Panc1 (cell line): ENCODE results near the gene ASPHD1. TPM values are rescaled to one million over a fixed set of nuclear protein-coding genes. Genes with fewer than 3 reads are reported as not detected.

Experiments used
- ATAC-seq: fragments of 200-7000 bp; cut with Tn5 transposase; 2 replicates; pipeline ENCODE4 v1.9.1; 2020; ENCODE audit warnings: mild to moderate bottlenecking, moderate library complexity
- BruUV-seq: library from RNA; stranded (reverse); fragments of 400-500 nt; replicated peaks from 2 replicates; lab custom pipeline; 2021; lab: Mats Ljungman, UMichigan
- CTCF ChIA-PET: fragments of 300-600 bp; sonication (Branson Sonifier 250); formaldehyde crosslinking; loops from one replicate; lab custom pipeline; 2022; ENCODE audit warnings: antibody characterized with exemption; lab: Charles Lee
- POLR2A ChIA-PET: fragments of 300-600 bp; sonication (Branson Sonifier 250); formaldehyde crosslinking; loops from one replicate; lab custom pipeline; 2022; ENCODE audit warnings: antibody characterized with exemption; lab: Charles Lee
- DNase-seq: peaks from one replicate; pipeline ENCODE4 v3.0.0-alpha.2; 2010; ENCODE audit warnings: low read depth, low spot score
- H3K27ac ChIP-seq: 2 replicates; pipeline ENCODE4 v1.5.1; 2011; ENCODE audit warnings: mild to moderate bottlenecking, low read length, inconsistent platforms
- H3K27me3 ChIP-seq: fragments of 200-500 bp; sonication (Bioruptor generic); 2 replicates; pipeline ENCODE4 v1.6.0; 2014; ENCODE audit warnings: low read length, inconsistent platforms; ENCODE audit not compliant: control insufficient read depth, insufficient read depth
- H3K36me3 ChIP-seq: fragments of 200-500 bp; sonication (Bioruptor generic); 2 replicates; pipeline ENCODE4 v1.5.1; 2014; ENCODE audit warnings: inconsistent platforms, mild to moderate bottlenecking, low read length, moderate library complexity; ENCODE audit not compliant: control insufficient read depth, insufficient read depth
- H3K4me1 ChIP-seq: 2 replicates; pipeline ENCODE4 v1.5.1; 2011; ENCODE audit warnings: inconsistent platforms, mild to moderate bottlenecking, low read length, moderate library complexity; ENCODE audit not compliant: control insufficient read depth, insufficient read depth
- H3K4me3 ChIP-seq, 2 experiments: 2 replicates each; pipeline ENCODE4 v1.5.1; 2011 to 2012; ENCODE audit warnings: low read depth in 2 of 2, low read length in 2 of 2, mild to moderate bottlenecking in 2 of 2, inconsistent platforms in 1 of 2, moderate library complexity in 1 of 2
- H3K9me3 ChIP-seq: fragments of 200-500 bp; sonication (Bioruptor generic); 2 replicates; pipeline ENCODE4 v1.5.1; 2014; ENCODE audit warnings: low read depth, mild to moderate bottlenecking, inconsistent platforms, low read length, moderate library complexity; ENCODE audit not compliant: control insufficient read depth, insufficient read depth
- CTCF ChIP-seq: fragments of 450-650 bp; IDR thresholded peaks from 2 replicates; pipeline ENCODE4 v1.5.1; 2017; ENCODE audit warnings: mild to moderate bottlenecking
- POLR2AphosphoS5 ChIP-seq: IDR thresholded peaks from 2 replicates; pipeline ENCODE4 v1.6.1; 2012; ENCODE audit warnings: mild to moderate bottlenecking, low read depth, low read length, moderate library complexity
- REST ChIP-seq, 2 experiments: IDR thresholded peaks; 2 replicates each; pipeline ENCODE4 v1.6.1; 2011 to 2012; ENCODE audit warnings: low read depth in 2 of 2, control low read depth in 1 of 2, low read length in 1 of 2, mild to moderate bottlenecking in 1 of 2, moderate library complexity in 1 of 2; ENCODE audit not compliant: insufficient read depth in 1 of 2
- SIN3A ChIP-seq: IDR thresholded peaks from 2 replicates; pipeline ENCODE4 v1.6.1; 2012; ENCODE audit warnings: low read depth, mild to moderate bottlenecking, low read length, moderate library complexity, borderline replicate concordance; ENCODE audit not compliant: insufficient read depth
- TCF7L2 ChIP-seq: IDR thresholded peaks from 2 replicates; pipeline ENCODE4 v1.6.1; 2011; ENCODE audit warnings: mild to moderate bottlenecking, low read depth, low read length, inconsistent platforms
- in situ Hi-C: cut with HindIII; loops from 2 replicates; pipeline ENCODE4 v1.10.0; 2016; ENCODE audit warnings: low sequenced_read_pairs, low pct_unique_long_range_greater_than_20kb
- intact Hi-C: fragments of 100-400 bp; cut with micrococcal nuclease; formaldehyde crosslinking; loops from one replicate; pipeline ENCODE4 v1.10.0; 2022; ENCODE audit not compliant: unreplicated experiment
- total RNA-seq: library from RNA; stranded (reverse); gene quantifications from one replicate; pipeline ENCODE4 v1.2.1, GENCODE V29; 2021; ENCODE audit not compliant: unreplicated experiment

ASPHD1 gene
- total RNA-seq, 1 experiment from 2014 or later, result 87.0 TPM

- Histone ChIP-seq H3K9me3 (no peaks in the 10 kb centered on the region), H3K27ac (no peak overlapping the region), H3K4me3 (no peak overlapping the region), H3K27me3 (no peaks in the 10 kb centered on the region), H3K4me1 (peaks cover 3% of the 10 kb centered on the region; the same call in 1 of the 2 replicates), H3K36me3 (no peaks in the 10 kb centered on the region)
- DNase-seq (no peak), ATAC-seq (no peak)
- TSS peak; percentile 56 for BruUV-seq
- ChIA-PET CTCF (no interaction called here), POLR2A (interaction anchor here (0.7 kb wide), 1 partner anchor 58 kb away, joined by 4 read pairs; no protein-coding TSS in a partner anchor)
- in situ Hi-C loops, result no loop called here
- TF ChIP-seq POLR2AphosphoS5 (no peak), TCF7L2 (no peak), SIN3A (no peak), REST (IDR thresholded peaks at IDR 0.05; ENCODE audit: insufficient read depth in 1 of 2, low read depth in 2 of 2, low read length in 1 of 2) (no peak), CTCF (no peak)
- intact Hi-C loops, result no loop called here
Measured at GRCh38 chr16:29903590-29903989, 3.3 kb downstream of the ASPHD1 start.

GRCh38 chr16:29904947-29905346, 4.7 kb downstream of the ASPHD1 start:
- Histone ChIP-seq H3K9me3 (no peaks in the 10 kb centered on the region), H3K4me3 (no peak overlapping the region), H3K27me3 (no peaks in the 10 kb centered on the region), H3K4me1 (no peaks in the 10 kb centered on the region), H3K27ac (no peak overlapping the region), H3K36me3 (no peaks in the 10 kb centered on the region)
- TF ChIP-seq POLR2AphosphoS5 (0 out of 2 replicates have a peak, but pooled peaks have one; percentile 12), REST (IDR thresholded peaks at IDR 0.05; ENCODE audit: insufficient read depth in 1 of 2, low read depth in 2 of 2, low read length in 1 of 2) (no peak), CTCF (no peak)
- in situ Hi-C loops (no loop called here), intact Hi-C loops (no loop called here)
- ChIA-PET POLR2A (interaction anchor here (0.8 kb wide), 1 partner anchor 68 kb away, joined by 3 read pairs; the partner anchor contains the start of gene TAOK2), CTCF (no interaction called here)
- ATAC-seq (no peak), DNase-seq (no peak)
- BruUV-seq, result no TSS peak
